PFSK-1 (cell line): Measurements from ENCODE around the gene WDR43.

Experiments
- FOXP2 ChIP-seq: optimal IDR thresholded peaks from 2 replicates; pipeline ENCODE3; 2011; ENCODE audit warnings: borderline replicate concordance, control low read depth, inconsistent platforms; ENCODE audit not compliant: insufficient read depth; ENCODE audit errors: extremely low read length, extremely low read depth
- POLR2AphosphoS5 ChIP-seq: IDR thresholded peaks from 2 replicates; pipeline ENCODE4 v1.6.1; 2012; ENCODE audit warnings: low read depth, mild to moderate bottlenecking, control low read depth, low read length, moderate library complexity
- REST ChIP-seq, 2 experiments: IDR thresholded peaks; 2 replicates each; pipeline versions ENCODE4 v1.6.1 to v1.8.0; 2011 to 2012; ENCODE audit warnings: low read depth in 2 of 2, low read length in 2 of 2, control low read depth in 1 of 2, inconsistent platforms in 1 of 2, mild to moderate bottlenecking in 1 of 2, moderate library complexity in 1 of 2; ENCODE audit not compliant: insufficient read depth in 1 of 2
- SIN3A ChIP-seq: IDR thresholded peaks from 2 replicates; pipeline ENCODE4 v1.6.1; 2012; ENCODE audit warnings: mild to moderate bottlenecking, low read length, moderate library complexity, borderline replicate concordance; ENCODE audit not compliant: insufficient read depth
- TAF1 ChIP-seq: IDR thresholded peaks from 2 replicates; pipeline ENCODE4 v1.6.1; 2012; ENCODE audit warnings: low read length, control low read depth, borderline replicate concordance; ENCODE audit not compliant: insufficient read depth

WDR43 gene

GRCh38 chr2:28908172-28908571, 13.7 kb downstream of the WDR43 start:
- no peak for TF ChIP-seq POLR2AphosphoS5
- TF ChIP-seq SIN3A = no peak
- no peak for TF ChIP-seq FOXP2
- no peak for TF ChIP-seq REST (IDR thresholded peaks at IDR 0.05; ENCODE audit: insufficient read depth in 1 of 2, low read depth in 2 of 2, low read length in 2 of 2)
- no peak for TF ChIP-seq TAF1

GRCh38 chr2:28909655-28910353, 15.3 kb downstream of the WDR43 start:
- TF ChIP-seq FOXP2 (no peak), POLR2AphosphoS5 (no peak), REST (IDR thresholded peaks at IDR 0.05; ENCODE audit: insufficient read depth in 1 of 2, low read depth in 2 of 2, low read length in 2 of 2) (no peak), SIN3A (no peak), TAF1 (no peak)

- TF ChIP-seq TAF1 (no peak), POLR2AphosphoS5 (no peak), REST (IDR thresholded peaks at IDR 0.05; ENCODE audit: insufficient read depth in 1 of 2, low read depth in 2 of 2, low read length in 2 of 2) (no peak), FOXP2 (no peak), SIN3A (no peak)
Observed at GRCh38 chr2:28915939-28916338, 21.5 kb downstream of the WDR43 start.

GRCh38 chr2:28926847-28927246, 32.4 kb downstream of the WDR43 start:
- TF ChIP-seq SIN3A = no peak
- TF ChIP-seq TAF1 = no peak
- no peak for TF ChIP-seq REST (IDR thresholded peaks at IDR 0.05; ENCODE audit: insufficient read depth in 1 of 2, low read depth in 2 of 2, low read length in 2 of 2)
- TF ChIP-seq POLR2AphosphoS5 = no peak; the same call in 1 of the 2 replicates
- no peak for TF ChIP-seq FOXP2
